ENCODE results near the gene SPESP1. TPM values are rescaled to one million over a fixed set of nuclear protein-coding genes. Genes with fewer than 3 reads are reported as not detected.
"Not testable (repeated sequence)": the region's sequence is repeated elsewhere in the genome, so short reads cannot be mapped to it uniquely, and the experiment has no call there.

SPESP1 gene
- total and polyA plus RNA-seq, 5 donors from 2014 or later, result 0.33 to 3.8 (median 0.97) TPM; not detected in 1

GRCh38 chr15:68966996-68967395 lies 36.7 kb downstream of the SPESP1 start:
- no peak overlapping the region for H3K27ac Mint-ChIP-seq
- H3K9me3 ChIP-seq (ENCODE audit: control insufficient read depth in 2 of 2, low read length in 2 of 2), result peaks cover 0 to 11% of the 10 kb centered on the region in 2 experiments
- ATAC-seq (ENCODE audit: low read depth in 2 of 2) (no peak), DNase-seq (no peak)
- H3K36me3 ChIP-seq (ENCODE audit: control insufficient read depth, insufficient read depth, low read length), result no peaks in the 10 kb centered on the region
- H3K4me1 ChIP-seq (ENCODE audit: control insufficient read depth, insufficient read depth, low read length, poor library complexity, severe bottlenecking), result no peaks in the 10 kb centered on the region
- H3K27me3 ChIP-seq (ENCODE audit: control insufficient read depth, insufficient read depth, low read length), result peaks cover 7% of the 10 kb centered on the region
- peaks cover 4 to 25% (median 10%) of the 10 kb centered on the region in 7 donors for H3K9me3 Mint-ChIP-seq
- no peaks in the 10 kb centered on the region for H3K36me3 Mint-ChIP-seq
- peaks cover 22% of the 10 kb centered on the region for H3K27me3 Mint-ChIP-seq
- no peak overlapping the region for H3K4me3 Mint-ChIP-seq
- H3K4me3 ChIP-seq (ENCODE audit: low read depth, low read length), result no peak overlapping the region
- no peak overlapping the region for H3K27ac ChIP-seq (ENCODE audit: insufficient read depth, low read length, poor library complexity, severe bottlenecking)
- H3K4me1 Mint-ChIP-seq, result no peaks in the 10 kb centered on the region

GRCh38 chr15:68967948-68968347 lies 37.6 kb downstream of the SPESP1 start:
- no peak overlapping the region for H3K4me3 Mint-ChIP-seq
- H3K4me3 ChIP-seq (ENCODE audit: low read depth, low read length), result no peak overlapping the region
- H3K4me1 ChIP-seq (ENCODE audit: control insufficient read depth, insufficient read depth, low read length, poor library complexity, severe bottlenecking), result no peaks in the 10 kb centered on the region
- no peak overlapping the region for H3K27ac Mint-ChIP-seq
- ATAC-seq (ENCODE audit: low read depth in 2 of 2) (no peak), DNase-seq (no peak)
- H3K36me3 ChIP-seq (ENCODE audit: control insufficient read depth, insufficient read depth, low read length), result no peaks in the 10 kb centered on the region
- no peak overlapping the region for H3K27ac ChIP-seq (ENCODE audit: insufficient read depth, low read length, poor library complexity, severe bottlenecking)
- H3K9me3 ChIP-seq (ENCODE audit: control insufficient read depth in 2 of 2, low read length in 2 of 2), result peaks cover 0 to 11% of the 10 kb centered on the region in 2 experiments
- H3K4me1 Mint-ChIP-seq, result no peaks in the 10 kb centered on the region
- peaks cover 11% of the 10 kb centered on the region for H3K27me3 ChIP-seq (ENCODE audit: control insufficient read depth, insufficient read depth, low read length)
- H3K27me3 Mint-ChIP-seq, result peaks cover 21% of the 10 kb centered on the region
- H3K36me3 Mint-ChIP-seq, result no peaks in the 10 kb centered on the region
- H3K9me3 Mint-ChIP-seq, result peaks cover 4 to 25% (median 13%) of the 10 kb centered on the region in 7 donors

GRCh38 chr15:68969298-68969697 lies 39.0 kb downstream of the SPESP1 start:
- H3K9me3 ChIP-seq (ENCODE audit: control insufficient read depth in 2 of 2, low read length in 2 of 2), result peaks cover 0 to 11% of the 10 kb centered on the region in 2 experiments
- H3K36me3 ChIP-seq (ENCODE audit: control insufficient read depth, insufficient read depth, low read length), result no peaks in the 10 kb centered on the region
- ATAC-seq (ENCODE audit: low read depth in 2 of 2), result no peak
- no peak for DNase-seq
- H3K27me3 ChIP-seq (ENCODE audit: control insufficient read depth, insufficient read depth, low read length), result peaks cover 13% of the 10 kb centered on the region
- peaks cover 4 to 25% (median 13%) of the 10 kb centered on the region in 7 donors for H3K9me3 Mint-ChIP-seq
- peaks cover 17% of the 10 kb centered on the region for H3K27me3 Mint-ChIP-seq
- no peak overlapping the region for H3K27ac ChIP-seq (ENCODE audit: insufficient read depth, low read length, poor library complexity, severe bottlenecking)
- H3K4me1 ChIP-seq (ENCODE audit: control insufficient read depth, insufficient read depth, low read length, poor library complexity, severe bottlenecking), result no peaks in the 10 kb centered on the region
- H3K36me3 Mint-ChIP-seq, result no peaks in the 10 kb centered on the region
- H3K4me1 Mint-ChIP-seq, result no peaks in the 10 kb centered on the region
- H3K4me3 Mint-ChIP-seq, result no peak overlapping the region
- H3K4me3 ChIP-seq (ENCODE audit: low read depth, low read length), result no peak overlapping the region
- no peak overlapping the region for H3K27ac Mint-ChIP-seq

- H3K36me3 ChIP-seq (ENCODE audit: control insufficient read depth, insufficient read depth, low read length), result no peaks in the 10 kb centered on the region
- H3K4me3 ChIP-seq (ENCODE audit: low read depth, low read length), result no peak overlapping the region
- H3K4me1 ChIP-seq (ENCODE audit: control insufficient read depth, insufficient read depth, low read length, poor library complexity, severe bottlenecking), result no peaks in the 10 kb centered on the region
- Mint-ChIP-seq H3K4me3 (no peak overlapping the region), H3K27me3 (peaks cover 26% of the 10 kb centered on the region), H3K4me1 (no peaks in the 10 kb centered on the region), H3K27ac (no peak overlapping the region), H3K36me3 (no peaks in the 10 kb centered on the region), H3K9me3 (peaks cover 2 to 26% (median 13%) of the 10 kb centered on the region in 7 donors)
- ATAC-seq (ENCODE audit: low read depth in 2 of 2), result no peak
- H3K9me3 ChIP-seq (ENCODE audit: control insufficient read depth in 2 of 2, low read length in 2 of 2), result peaks cover 0 to 11% of the 10 kb centered on the region in 2 experiments
- DNase-seq, result no peak
- peaks cover 11% of the 10 kb centered on the region for H3K27me3 ChIP-seq (ENCODE audit: control insufficient read depth, insufficient read depth, low read length)
- no peak overlapping the region for H3K27ac ChIP-seq (ENCODE audit: insufficient read depth, low read length, poor library complexity, severe bottlenecking)
These were observed 42.1 kb downstream of the SPESP1 start for GRCh38 chr15:68972201-68973065.

GRCh38 chr15:68975651-68976160 lies 45.4 kb downstream of the SPESP1 start:
- not testable (repeated sequence) for H3K4me3 ChIP-seq (ENCODE audit: low read depth, low read length); H3K9me3 ChIP-seq (ENCODE audit: control insufficient read depth in 2 of 2, low read length in 2 of 2); H3K36me3 Mint-ChIP-seq; H3K36me3 ChIP-seq (ENCODE audit: control insufficient read depth, insufficient read depth, low read length); H3K27ac Mint-ChIP-seq; H3K27ac ChIP-seq (ENCODE audit: insufficient read depth, low read length, poor library complexity, severe bottlenecking); ATAC-seq (ENCODE audit: low read depth in 2 of 2); DNase-seq; H3K4me3 Mint-ChIP-seq; H3K4me1 ChIP-seq (ENCODE audit: control insufficient read depth, insufficient read depth, low read length, poor library complexity, severe bottlenecking); H3K4me1 Mint-ChIP-seq; H3K27me3 ChIP-seq (ENCODE audit: control insufficient read depth, insufficient read depth, low read length)
- H3K9me3 Mint-ChIP-seq, result peaks cover 0 to 17% (median 3%) of the 10 kb centered on the region in 7 donors
- H3K27me3 Mint-ChIP-seq, result peaks cover 19% of the 10 kb centered on the region

GRCh38 chr15:68977426-68977825 lies 47.1 kb downstream of the SPESP1 start:
- not testable (repeated sequence) for H3K36me3 ChIP-seq (ENCODE audit: control insufficient read depth, insufficient read depth, low read length); H3K4me1 Mint-ChIP-seq; H3K4me1 ChIP-seq (ENCODE audit: control insufficient read depth, insufficient read depth, low read length, poor library complexity, severe bottlenecking); H3K27ac ChIP-seq (ENCODE audit: insufficient read depth, low read length, poor library complexity, severe bottlenecking); H3K4me3 Mint-ChIP-seq; H3K36me3 Mint-ChIP-seq; H3K4me3 ChIP-seq (ENCODE audit: low read depth, low read length); DNase-seq; ATAC-seq (ENCODE audit: low read depth in 2 of 2); H3K27me3 ChIP-seq (ENCODE audit: control insufficient read depth, insufficient read depth, low read length); H3K27ac Mint-ChIP-seq; H3K9me3 ChIP-seq (ENCODE audit: control insufficient read depth in 2 of 2, low read length in 2 of 2)
- peaks cover 0 to 17% (median 3%) of the 10 kb centered on the region in 7 donors for H3K9me3 Mint-ChIP-seq
- H3K27me3 Mint-ChIP-seq, result peaks cover 23% of the 10 kb centered on the region

GRCh38 chr15:68979006-68979405 lies 48.7 kb downstream of the SPESP1 start:
- no peak overlapping the region for H3K4me3 Mint-ChIP-seq
- Histone ChIP-seq H3K9me3 (ENCODE audit: control insufficient read depth in 2 of 2, low read length in 2 of 2) (peaks cover 0 to 1% of the 10 kb centered on the region in 2 experiments), H3K4me1 (ENCODE audit: control insufficient read depth, insufficient read depth, low read length, poor library complexity, severe bottlenecking) (no peaks in the 10 kb centered on the region), H3K4me3 (ENCODE audit: low read depth, low read length) (no peak overlapping the region), H3K36me3 (ENCODE audit: control insufficient read depth, insufficient read depth, low read length) (no peaks in the 10 kb centered on the region), H3K27ac (ENCODE audit: insufficient read depth, low read length, poor library complexity, severe bottlenecking) (no peak overlapping the region), H3K27me3 (ENCODE audit: control insufficient read depth, insufficient read depth, low read length) (peaks cover 1% of the 10 kb centered on the region)
- H3K27me3 Mint-ChIP-seq, result peaks cover 23% of the 10 kb centered on the region
- no peak overlapping the region for H3K27ac Mint-ChIP-seq
- H3K36me3 Mint-ChIP-seq, result no peaks in the 10 kb centered on the region
- H3K4me1 Mint-ChIP-seq, result no peaks in the 10 kb centered on the region
- ATAC-seq (ENCODE audit: low read depth in 2 of 2), result no peak
- DNase-seq, result no peak
- peaks cover 0 to 17% (median 3%) of the 10 kb centered on the region in 7 donors for H3K9me3 Mint-ChIP-seq
